HG03066 (cell line): ENCODE results near the gene TGFBR3.

Experiments
- ATAC-seq: cut with Tn5 transposase; IDR thresholded peaks from one replicate; pipeline ENCODE4 v1.9.1; 2021; ENCODE audit warnings: low read depth; ENCODE audit not compliant: unreplicated experiment

TGFBR3 gene

GRCh38 chr1:91827459-91828321, 58.3 kb downstream of the TGFBR3 start:
- ATAC-seq = no peak

GRCh38 chr1:91827087-91827458, 58.9 kb downstream of the TGFBR3 start:
- no peak for ATAC-seq

- no peak for ATAC-seq
Observed at GRCh38 chr1:91826649-91827048, 59.3 kb downstream of the TGFBR3 start.

GRCh38 chr1:91826248-91826647, 59.7 kb downstream of the TGFBR3 start:
- no peak for ATAC-seq

- no peak for ATAC-seq
Observed at GRCh38 chr1:91821126-91821868, 64.7 kb downstream of the TGFBR3 start.

- ATAC-seq = no peak
Observed at GRCh38 chr1:91819038-91819788, 66.7 kb downstream of the TGFBR3 start.

GRCh38 chr1:91818713-91818975, 67.3 kb downstream of the TGFBR3 start:
- ATAC-seq = no peak

GRCh38 chr1:91817211-91817905, 68.6 kb downstream of the TGFBR3 start:
- no peak for ATAC-seq

GRCh38 chr1:91816031-91816430, 69.9 kb downstream of the TGFBR3 start:
- ATAC-seq = no peak

GRCh38 chr1:91814448-91814847, 71.5 kb downstream of the TGFBR3 start:
- ATAC-seq = no peak

- no peak for ATAC-seq
Observed at GRCh38 chr1:91813813-91814212, 72.1 kb downstream of the TGFBR3 start.

GRCh38 chr1:91811363-91812025, 74.5 kb downstream of the TGFBR3 start:
- ATAC-seq = no peak

GRCh38 chr1:91809317-91809716, 76.6 kb downstream of the TGFBR3 start:
- ATAC-seq = no peak

- no peak for ATAC-seq
Observed at GRCh38 chr1:91807921-91808620, 77.9 kb downstream of the TGFBR3 start.

- no peak for ATAC-seq
Observed at GRCh38 chr1:91806769-91807700, 78.9 kb downstream of the TGFBR3 start.

- no peak for ATAC-seq
Observed at GRCh38 chr1:91806181-91806768, 79.7 kb downstream of the TGFBR3 start.

- no peak for ATAC-seq
Observed at GRCh38 chr1:91805311-91805801, 80.6 kb downstream of the TGFBR3 start.

- peak; percentile 55 for ATAC-seq
Observed at GRCh38 chr1:91804546-91805023, 81.4 kb downstream of the TGFBR3 start.
